ENCODE results near the gene FNIP1.

DNA sequence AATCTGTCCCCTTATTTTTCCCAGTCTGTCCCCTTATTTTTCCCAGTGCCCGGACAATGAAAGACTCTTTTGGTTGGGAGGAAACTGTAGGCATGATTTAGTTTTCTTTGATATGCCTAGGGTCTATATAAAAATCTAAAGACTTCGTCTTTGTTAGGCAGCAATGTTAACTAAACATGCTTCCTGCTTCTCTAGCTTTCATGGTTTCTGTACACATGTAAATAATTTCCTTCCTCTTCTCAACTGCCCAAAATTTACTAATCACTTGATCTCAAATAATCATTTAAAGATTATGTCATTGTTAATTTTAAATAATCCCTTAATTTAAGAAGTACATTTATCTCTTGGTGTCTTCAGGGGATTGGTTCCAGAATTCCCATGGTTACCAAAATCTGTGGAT, 114.0 kb downstream of the FNIP1 start:
- TF ChIP-seq CTCF (IDR thresholded peaks at IDR 0.05; ENCODE audit: poor library complexity, severe bottlenecking) (no peak), RAD21 (conservative IDR thresholded peaks at IDR 0.05) (no peak), POLR2AphosphoS5 (IDR thresholded peaks at IDR 0.05) (no peak), EP300 (conservative IDR thresholded peaks at IDR 0.05; ENCODE audit: poor library complexity, severe bottlenecking) (no peak), SMC3 (conservative IDR thresholded peaks at IDR 0.05; ENCODE audit: poor library complexity) (no peak), EZH2 (IDR thresholded peaks at IDR 0.05; ENCODE audit: borderline replicate concordance, insufficient read depth, low read length, poor library complexity, severe bottlenecking) (no peak), TAF1 (IDR thresholded peaks at IDR 0.05; ENCODE audit: low read depth) (no peak), MXI1 (conservative IDR thresholded peaks at IDR 0.05; ENCODE audit: poor library complexity, severe bottlenecking) (no peak)
- TF ChIP-seq, protein P1, sequence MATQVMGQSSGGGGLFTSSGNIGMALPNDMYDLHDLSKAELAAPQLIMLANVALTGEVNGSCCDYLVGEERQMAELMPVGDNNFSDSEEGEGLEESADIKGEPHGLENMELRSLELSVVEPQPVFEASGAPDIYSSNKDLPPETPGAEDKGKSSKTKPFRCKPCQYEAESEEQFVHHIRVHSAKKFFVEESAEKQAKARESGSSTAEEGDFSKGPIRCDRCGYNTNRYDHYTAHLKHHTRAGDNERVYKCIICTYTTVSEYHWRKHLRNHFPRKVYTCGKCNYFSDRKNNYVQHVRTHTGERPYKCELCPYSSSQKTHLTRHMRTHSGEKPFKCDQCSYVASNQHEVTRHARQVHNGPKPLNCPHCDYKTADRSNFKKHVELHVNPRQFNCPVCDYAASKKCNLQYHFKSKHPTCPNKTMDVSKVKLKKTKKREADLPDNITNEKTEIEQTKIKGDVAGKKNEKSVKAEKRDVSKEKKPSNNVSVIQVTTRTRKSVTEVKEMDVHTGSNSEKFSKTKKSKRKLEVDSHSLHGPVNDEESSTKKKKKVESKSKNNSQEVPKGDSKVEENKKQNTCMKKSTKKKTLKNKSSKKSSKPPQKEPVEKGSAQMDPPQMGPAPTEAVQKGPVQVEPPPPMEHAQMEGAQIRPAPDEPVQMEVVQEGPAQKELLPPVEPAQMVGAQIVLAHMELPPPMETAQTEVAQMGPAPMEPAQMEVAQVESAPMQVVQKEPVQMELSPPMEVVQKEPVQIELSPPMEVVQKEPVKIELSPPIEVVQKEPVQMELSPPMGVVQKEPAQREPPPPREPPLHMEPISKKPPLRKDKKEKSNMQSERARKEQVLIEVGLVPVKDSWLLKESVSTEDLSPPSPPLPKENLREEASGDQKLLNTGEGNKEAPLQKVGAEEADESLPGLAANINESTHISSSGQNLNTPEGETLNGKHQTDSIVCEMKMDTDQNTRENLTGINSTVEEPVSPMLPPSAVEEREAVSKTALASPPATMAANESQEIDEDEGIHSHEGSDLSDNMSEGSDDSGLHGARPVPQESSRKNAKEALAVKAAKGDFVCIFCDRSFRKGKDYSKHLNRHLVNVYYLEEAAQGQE (IDR thresholded peaks at IDR 0.05; ENCODE audit: borderline replicate concordance): no peak

Measured in neural cell (in vitro differentiated cells).